ENCODE measurements around the gene CNGA4.
A peak's percentile ranks its signal among the peaks of the same experiment; 100 is the strongest.

The CNGA4 gene, protein sequence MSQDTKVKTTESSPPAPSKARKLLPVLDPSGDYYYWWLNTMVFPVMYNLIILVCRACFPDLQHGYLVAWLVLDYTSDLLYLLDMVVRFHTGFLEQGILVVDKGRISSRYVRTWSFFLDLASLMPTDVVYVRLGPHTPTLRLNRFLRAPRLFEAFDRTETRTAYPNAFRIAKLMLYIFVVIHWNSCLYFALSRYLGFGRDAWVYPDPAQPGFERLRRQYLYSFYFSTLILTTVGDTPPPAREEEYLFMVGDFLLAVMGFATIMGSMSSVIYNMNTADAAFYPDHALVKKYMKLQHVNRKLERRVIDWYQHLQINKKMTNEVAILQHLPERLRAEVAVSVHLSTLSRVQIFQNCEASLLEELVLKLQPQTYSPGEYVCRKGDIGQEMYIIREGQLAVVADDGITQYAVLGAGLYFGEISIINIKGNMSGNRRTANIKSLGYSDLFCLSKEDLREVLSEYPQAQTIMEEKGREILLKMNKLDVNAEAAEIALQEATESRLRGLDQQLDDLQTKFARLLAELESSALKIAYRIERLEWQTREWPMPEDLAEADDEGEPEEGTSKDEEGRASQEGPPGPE

DNA sequence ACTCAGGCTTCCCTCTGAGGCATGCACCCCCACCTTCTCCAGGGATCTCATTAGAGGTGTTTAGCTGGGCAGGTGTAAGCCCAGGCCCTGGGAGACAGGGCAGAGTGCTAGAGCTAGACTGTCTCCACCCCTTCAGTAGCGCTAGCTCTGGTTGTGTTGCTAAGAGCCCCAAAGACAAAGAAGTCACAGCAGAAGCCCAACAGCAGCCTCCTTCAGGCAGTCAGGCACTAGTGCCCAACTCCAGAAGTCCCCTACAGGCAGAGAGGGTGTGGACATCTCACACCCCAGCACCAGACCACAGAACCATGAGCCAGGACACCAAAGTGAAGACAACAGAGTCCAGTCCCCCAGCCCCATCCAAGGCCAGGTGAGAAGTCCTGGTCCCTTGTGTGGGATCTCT, at the start of gene CNGA4:
TSS of gene CNGA4 (plus strand) at position 188 of the 400 bp plus-strand sequence. CDS start at position 306, 118 bp downstream.
- no peak for DNase-seq (ENCODE audit: low read depth)

DNA sequence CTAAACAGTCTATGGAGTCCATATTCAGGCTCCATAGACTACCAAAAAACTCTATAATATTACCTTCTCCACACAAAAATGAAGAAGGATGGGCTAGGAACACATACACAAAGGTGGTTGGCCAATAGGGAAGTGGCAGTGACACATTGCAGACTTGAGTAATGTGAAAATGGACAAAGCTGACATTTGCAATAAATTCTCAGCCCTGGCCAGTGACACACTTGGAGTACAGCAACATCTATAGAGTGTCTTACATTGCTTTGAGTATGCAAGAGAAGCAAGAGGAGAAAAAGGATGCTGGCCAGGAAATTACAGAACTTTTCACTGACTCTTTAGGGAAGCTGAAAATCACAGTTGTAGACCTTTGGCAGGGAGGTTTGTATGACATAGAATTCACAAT, 47.1 kb upstream of the CNGA4 start:
- no peak for DNase-seq (ENCODE audit: low read depth)

DNA sequence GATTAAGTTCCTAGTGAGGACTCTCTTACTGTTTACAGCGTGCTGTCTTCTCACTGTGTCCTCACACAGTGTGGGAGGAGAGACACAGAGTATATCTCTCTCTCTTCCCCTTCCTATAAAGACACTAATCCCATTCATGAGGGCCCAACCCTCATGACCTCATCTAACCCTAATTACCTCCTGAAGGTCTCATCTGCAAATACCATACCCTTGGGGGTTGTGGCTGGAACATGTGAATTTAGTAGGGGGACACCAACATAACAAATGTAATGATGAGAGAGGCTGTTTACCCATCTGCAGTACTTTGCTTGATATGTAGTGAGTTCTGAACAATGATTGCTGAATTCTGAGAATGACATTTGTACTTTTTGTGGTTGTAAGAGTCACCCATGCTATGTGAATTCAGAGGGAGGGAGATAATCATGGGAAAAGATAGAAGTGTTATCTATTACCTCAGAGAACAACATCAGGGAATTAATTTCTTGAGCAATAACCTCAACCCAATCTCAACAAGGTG, 44.8 kb upstream of the CNGA4 start:
- no peak for DNase-seq (ENCODE audit: low read depth)

DNA sequence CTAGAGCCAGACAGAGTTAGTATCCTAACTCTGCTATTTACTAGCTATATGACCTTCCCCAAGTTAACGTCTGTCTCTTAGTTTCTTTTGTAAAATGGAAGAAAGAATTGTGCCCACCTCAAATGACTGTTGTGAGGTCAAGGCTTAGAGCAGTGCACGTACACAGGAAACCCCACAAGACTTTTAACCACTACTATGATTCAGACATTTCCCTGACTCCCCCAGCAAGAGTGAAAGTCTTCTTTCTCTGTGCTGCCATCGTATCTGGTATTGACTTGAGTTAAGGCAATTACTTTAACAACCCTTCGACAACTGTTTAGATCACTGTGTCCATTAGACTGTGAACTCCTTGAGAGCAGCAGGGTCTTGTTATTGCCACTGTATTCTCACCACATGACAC, 42.5 kb upstream of the CNGA4 start:
- DNase-seq (ENCODE audit: low read depth): no peak

DNA sequence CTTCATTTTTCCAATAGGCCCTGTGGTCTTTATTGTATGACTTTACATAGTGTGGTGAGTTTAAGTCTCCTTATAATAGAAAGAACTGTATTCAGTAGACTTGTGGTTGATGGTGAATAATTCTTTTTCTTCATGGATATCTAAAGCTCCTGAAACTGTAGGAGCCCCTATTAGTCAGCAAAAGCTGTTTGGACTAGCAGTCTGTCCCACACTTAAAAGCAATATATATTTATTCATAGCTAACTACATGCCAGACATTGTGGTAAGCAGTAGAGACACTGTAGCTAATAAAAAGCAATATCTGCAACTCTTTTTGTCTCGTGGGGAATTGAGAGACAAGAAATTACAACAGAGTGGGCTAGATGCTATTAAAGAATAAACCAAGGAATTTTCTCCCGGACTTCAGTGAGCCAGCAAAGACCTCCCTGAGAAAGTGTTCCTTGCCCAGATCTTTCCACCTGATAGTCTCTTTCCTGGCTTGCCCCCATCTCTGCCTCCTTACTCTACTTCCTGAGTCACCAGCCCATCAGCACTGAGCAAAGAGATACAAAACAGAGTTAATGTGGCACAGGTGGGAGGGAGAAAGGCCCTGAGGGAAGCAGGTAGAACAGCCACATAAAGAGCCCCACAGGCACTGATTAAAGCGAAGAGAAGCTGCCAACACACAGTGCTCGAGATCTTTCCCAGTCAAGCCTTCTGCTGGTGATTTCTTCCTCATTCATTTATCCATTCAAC, 41.3 kb upstream of the CNGA4 start:
- no peak for DNase-seq (ENCODE audit: low read depth)

DNA sequence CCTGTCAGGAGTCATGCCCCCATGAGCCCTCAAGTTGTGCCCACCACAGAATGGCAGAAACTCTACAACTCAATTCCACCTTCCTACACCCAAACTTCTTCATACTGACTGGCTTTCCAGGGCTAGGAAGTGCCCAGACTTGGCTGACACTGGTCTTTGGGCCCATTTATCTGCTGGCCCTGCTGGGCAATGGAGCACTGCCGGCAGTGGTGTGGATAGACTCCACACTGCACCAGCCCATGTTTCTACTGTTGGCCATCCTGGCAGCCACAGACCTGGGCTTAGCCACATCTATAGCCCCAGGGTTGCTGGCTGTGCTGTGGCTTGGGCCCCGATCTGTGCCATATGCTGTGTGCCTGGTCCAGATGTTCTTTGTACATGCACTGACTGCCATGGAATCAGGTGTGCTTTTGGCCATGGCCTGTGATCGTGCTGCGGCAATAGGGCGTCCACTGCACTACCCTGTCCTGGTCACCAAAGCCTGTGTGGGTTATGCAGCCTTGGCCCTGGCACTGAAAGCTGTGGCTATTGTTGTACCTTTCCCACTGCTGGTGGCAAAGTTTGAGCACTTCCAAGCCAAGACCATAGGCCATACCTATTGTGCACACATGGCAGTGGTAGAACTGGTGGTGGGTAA, 39.6 kb upstream of the CNGA4 start, which contains the start of gene OR52W1:
TSS of gene OR52W1 (plus strand) at position 51 of the 637 bp plus-strand sequence. CDS start at position 51, 0 bp downstream.
- no peak for DNase-seq (ENCODE audit: low read depth)

DNA sequence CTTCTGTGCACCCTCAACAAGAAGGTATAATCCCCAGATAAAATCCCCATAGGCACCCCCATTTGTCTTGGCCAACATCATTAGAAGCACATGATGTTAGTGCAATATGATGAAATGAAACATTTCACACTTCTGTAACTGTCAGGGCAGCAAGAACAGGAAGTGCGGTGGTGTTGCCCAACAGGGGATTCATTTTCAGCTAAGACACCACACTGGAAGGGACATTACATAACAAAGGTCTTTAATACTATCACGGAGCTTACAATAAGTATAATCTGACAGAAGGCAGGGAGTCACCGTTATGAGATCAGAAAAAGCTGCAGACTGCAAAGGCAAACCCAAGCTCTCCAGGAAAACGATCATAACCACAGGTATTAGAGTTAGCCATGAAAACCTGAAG, 37.9 kb upstream of the CNGA4 start:
- DNase-seq (ENCODE audit: low read depth): no peak

DNA sequence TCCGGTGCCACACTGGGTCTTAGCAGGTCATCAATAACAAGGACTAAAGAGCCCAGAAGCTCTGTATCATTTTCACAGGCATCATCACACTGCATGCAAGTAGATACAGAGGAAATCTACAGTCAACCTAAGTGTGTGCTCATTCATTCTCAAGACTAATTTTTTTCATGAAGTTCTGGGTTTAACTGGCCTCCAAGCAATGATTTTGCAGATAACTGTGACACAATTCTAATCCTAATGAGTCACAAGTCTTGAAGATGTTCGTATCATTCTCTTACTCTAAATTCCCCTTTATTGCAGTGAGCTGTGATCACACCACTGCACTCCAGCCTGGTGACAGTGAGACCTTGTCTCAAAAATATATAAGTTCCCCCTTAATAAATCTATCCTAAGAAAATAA, 37.4 kb upstream of the CNGA4 start:
- DNase-seq (ENCODE audit: low read depth): no peak

DNA sequence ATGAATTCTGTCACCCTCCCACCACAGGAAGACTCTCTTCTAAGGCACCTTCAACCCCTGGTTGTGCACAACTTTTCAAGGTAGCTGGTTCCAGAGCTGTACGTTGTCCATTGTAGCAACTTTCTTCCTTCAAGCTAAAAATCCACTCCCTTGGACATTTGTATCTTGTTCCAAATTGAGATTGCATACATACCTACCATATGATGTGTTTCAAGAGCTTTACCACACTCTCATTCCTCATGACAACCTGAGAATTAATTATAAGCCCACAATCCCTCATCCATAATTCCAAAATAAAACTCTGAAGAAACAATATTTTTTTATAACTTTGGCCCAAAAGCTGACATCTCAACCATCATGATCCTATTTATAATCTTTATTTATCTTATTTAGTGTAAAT, 36.8 kb upstream of the CNGA4 start:
- DNase-seq (ENCODE audit: low read depth): no peak

DNA sequence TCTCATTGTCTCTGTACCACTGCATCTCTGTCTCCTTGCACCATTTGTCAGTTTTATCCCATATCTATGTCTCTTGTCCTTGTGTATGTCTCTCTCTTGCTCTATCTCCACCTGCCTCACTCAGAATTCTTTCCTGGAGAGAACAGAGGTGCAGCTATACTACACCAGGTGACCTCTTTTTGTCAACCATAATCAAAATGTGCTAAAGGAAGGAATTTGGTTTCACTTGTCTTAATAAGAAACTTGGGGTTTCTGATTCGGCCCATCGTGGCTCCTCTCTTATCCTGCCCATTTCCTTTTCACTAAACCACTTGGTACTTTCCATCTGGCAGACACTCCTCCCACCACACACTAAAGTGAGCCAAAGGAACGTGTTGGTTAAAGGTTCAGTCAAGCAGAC, 35.6 kb upstream of the CNGA4 start:
- DNase-seq (ENCODE audit: low read depth): no peak

DNA sequence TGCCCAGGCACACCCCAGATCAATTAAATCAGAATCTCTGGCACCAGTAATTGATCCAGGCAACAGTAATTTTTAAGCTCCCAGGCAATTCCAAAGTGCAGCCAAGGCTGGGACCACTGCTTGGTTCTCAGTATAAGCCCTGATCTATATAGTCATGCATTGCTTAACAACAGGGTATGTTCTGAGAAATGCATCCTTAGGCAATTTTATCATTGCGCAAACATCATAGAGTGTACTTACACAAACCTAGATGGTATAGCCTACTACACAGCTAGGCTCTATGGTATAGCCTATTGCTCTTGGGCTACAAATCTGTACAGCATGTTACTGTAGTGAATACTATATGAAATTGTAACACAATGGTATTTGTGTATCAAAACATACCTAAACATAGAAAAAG, 34.2 kb upstream of the CNGA4 start:
- no peak for DNase-seq (ENCODE audit: low read depth)

DNA sequence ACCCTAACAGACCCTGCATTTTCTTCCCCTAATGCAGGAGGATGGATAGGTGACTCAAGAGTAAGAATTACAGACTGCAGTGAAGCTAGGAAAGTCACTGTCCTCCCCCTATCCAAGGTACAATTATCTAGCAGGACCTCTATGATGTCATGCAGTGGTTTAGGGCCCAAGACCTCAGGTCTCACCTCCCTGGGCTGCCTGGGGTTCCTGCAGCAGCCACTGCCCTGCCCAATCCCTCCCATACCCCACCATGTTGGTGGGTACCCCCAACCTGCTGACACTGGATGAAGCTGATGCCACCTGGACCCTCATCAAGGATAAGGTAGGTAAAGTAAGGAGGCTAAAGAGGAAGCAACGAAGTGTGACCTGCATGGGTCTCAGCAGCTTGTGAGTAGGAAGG, 33.5 kb upstream of the CNGA4 start, which contains the start of gene C11orf42:
TSS of gene C11orf42 (plus strand) at position 192 of the 400 bp plus-strand sequence. CDS start at position 251, 59 bp downstream.
- DNase-seq (ENCODE audit: low read depth): no peak

DNA sequence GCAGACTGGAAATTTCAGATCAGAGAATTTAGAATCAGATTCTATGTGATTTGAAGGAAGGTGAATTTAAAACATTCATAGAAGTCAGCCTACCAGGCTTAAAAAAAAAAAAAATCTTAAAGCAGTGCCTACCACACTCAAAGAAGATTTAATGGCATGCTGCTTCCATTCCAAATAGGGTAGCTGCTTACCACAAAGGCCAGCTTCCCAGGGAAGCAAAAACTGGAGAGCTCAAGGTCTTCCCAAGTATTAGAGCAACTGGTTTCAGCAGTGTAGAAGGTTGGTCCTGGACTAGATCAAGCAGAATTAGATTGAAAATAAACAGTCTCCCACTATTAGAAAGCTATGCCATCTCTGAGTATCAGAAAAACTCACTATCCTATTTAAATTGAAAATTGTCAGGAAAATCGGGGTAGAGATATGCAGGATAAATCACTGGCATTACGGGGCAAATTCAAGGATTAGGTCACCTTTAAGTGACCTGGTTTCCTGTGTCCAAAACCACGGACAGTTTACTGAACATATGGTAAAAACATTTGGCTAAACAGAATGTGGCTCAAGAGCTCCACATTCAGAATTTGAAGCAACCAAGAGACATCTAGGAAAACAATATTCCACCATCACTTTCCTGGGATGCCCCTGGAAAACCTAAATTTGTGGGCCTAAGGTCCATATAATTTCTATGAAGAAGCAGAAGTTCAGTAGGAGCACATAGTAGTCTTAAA, 32.3 kb upstream of the CNGA4 start:
- no peak for DNase-seq (ENCODE audit: low read depth)

DNA sequence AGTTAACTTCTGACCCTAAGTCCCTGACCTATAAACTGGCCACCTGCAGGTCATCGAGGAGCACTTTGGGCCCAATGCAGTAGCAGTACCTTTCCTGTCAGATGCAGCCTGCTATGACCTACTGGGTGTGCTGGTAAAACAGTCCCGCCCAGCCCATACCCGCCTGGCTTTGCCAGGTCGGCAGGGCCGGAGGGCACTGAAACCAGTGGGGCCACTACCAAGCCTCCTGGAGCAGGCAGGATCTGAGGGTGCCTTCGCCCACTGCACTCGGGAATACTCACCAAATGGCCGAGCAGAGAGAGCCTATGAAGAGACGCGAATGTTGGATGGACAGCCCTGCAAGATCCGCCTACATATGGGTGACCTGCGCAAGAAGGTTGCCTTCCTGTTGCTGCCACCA, 29.1 kb upstream of the CNGA4 start:
- DNase-seq (ENCODE audit: low read depth): no peak

DNA sequence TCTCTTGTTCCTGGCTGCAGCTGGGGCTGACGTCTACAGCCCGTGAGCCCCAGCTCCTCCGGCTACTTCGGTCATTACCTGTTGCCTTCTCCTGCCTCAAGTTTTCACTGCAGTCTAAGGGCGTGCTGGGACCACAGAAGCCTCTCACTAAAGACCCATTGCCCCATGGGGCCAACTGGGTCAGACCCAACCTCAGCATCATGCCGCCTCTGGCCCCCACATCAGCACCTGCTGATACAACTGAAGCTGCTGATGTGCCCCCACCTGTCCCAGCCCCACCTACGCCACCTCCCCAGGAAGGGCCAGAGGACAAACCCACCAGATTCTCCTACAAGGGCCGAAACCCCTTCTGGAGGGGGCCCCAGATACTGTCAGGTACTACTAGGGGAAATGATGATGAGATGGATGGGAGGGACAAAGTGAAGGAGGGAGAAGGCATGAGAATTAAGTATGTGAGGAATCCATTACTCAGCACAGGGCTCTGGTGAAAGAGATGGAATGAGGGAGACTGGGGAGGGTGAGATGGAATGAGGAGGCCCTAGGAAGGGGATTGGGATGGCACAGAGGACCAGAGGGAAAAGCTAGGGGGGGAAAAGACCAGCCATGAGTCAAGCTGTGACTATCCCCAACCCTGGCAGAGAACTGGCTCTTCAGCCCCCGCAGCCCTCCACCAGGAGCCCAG, 28.5 kb upstream of the CNGA4 start:
- no peak for DNase-seq (ENCODE audit: low read depth)

DNA sequence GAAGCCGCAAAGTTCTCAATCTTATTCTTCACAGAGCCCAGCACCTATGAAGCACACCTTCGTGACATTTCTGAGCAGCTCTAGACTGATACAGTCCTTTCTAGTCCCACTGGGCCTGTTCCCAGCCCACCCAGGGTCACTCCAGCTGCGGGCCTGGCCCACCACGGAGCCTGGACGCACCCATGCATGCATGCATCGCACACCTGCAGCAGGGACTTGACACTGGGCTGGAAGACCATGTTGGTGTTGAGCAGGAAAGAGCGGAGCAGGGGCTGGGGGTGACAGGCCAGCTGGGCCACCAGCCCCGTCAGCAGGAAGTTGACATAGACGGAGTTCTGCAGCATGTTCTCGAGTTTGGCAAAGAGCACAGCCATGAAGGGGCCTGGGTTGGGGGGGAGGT, 24.4 kb upstream of the CNGA4 start:
- no peak for DNase-seq (ENCODE audit: low read depth)

DNA sequence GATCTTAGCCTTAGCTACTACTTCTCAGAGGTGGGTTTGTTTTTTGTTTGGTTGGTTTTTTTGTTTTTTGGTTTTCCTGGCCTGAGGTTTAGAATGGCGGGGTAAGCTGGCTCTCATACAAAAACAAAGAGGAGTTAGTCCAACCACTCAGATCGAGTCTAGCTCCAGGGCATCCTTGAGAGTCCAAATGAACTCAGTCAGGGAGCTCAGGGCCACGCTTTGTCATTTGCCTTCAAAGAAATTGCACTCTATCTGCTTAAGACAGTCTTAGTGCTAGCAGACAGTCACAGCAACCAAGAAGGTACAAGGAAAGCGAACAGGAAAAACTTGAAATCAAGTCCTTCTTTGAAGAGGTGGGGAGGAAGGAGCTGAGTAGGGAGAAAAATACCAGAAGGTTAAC, 22.4 kb upstream of the CNGA4 start:
- no peak for DNase-seq (ENCODE audit: low read depth)

DNA sequence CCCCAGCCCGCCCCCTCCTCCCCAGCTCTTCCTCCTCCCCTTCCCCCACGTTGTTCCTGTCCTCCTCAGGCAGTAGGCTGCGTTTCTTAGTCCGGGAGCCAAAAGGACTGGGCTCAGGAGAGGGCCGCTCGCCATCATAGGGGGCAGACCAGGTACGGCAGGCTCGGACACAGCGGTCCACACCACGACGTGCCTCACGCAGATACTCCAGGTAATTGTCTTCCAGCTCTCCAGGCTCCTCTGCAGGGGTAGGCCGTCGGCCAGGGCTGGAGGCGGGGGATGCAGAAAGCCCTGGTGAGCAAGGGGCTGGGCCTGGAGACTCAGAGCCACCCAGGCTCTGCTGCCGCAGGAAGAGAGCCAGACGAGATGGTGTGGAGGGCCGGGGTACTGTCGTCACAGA, 21.2 kb upstream of the CNGA4 start:
- no peak for DNase-seq (ENCODE audit: low read depth)

DNA sequence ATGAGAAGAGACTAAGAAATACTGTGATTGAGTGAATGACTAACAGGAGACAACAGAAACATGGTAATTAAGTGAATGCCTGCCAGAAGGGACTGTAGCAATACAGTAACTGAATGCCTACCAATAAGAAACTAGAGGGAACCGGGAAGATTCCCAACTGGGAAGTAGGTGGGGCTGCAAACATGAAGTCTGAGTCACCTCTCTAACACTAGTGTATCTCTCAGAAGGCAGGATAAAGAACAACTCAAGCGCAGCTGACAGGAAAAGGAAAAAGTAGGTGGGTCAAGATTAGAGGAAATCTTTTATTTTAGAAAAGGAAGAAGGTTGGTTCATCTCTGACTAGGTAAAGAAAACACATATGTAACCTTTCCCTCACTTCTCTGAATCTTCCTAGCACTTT, 19.5 kb upstream of the CNGA4 start:
- DNase-seq (ENCODE audit: low read depth): peak; percentile 92

DNA sequence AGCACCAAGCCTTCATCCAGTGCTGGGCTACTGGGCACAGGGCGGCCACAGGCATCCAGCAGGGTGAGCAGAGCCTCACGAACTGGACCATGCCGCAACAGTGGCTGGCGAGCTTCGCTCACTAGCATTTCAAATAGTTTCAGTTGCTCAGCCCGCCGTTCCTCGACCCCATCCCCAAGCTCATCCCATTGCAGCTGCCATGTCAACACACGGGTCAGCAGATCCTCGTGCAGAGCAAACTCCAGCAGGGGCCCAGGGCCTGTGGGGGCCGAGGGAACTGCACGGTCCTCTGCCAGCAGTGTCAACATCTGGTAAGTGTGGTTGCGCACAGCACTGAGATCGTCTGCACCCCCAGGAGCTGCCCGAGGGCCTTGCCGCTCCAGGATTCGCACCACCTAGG, 15.0 kb upstream of the CNGA4 start:
- DNase-seq (ENCODE audit: low read depth): no peak

DNA sequence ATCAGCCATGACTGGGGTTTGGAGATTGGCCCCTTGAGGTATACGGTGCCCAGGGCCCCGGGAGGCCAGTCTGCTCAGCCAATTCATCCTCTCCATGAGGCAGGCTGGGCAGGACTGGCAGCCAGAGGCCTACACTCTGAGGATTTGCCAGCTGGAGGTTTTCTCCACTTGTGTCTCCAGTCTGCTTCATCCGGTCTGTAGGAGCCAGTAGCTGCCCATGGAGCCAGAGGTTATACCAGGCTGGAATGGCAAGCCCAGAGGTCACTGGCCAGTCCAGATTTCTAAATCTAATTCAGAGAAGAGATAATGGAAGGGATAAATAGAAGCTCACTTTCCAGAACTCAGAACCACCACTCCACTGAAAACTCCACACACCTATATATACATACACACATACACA, 14.5 kb upstream of the CNGA4 start:
- no peak for DNase-seq (ENCODE audit: low read depth)
